Stimulated activated CD8-positive, alpha-beta memory T cell treated with anti-CD3 and anti-CD28 coated beads, Interleukin-12 subunit alpha, Interleukin-12 subunit beta, amount 100 ng/mL, for 1 hour (primary cell): Measurements from ENCODE around the gene TCERG1L.

Experiments used
- DNase-seq: peaks from one replicate; pipeline ENCODE4 v3.0.0-alpha.2; 2020; ENCODE audit warnings: low read depth

Gene TCERG1L

DNA sequence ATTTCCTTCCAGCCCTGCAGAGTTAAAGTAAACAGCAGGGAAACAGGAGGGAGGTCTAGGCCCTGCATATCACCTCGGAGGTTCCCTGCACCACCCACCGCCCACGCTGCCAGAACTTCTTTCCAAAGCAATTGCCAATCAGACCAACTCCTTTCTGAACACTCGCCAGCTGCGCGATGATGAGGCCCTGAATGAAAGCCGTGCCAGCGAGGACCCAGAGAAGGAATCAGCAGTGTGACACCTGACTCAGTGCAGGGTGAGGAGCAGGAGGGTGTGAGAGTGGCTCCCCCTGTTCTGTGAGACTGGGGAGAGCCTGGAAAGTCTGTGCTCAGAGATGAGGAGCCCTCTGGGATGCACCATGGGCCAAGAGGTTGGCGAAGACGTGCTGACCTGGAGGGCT lies 3.3 kb upstream of the TCERG1L start:
- DNase-seq = no peak

DNA sequence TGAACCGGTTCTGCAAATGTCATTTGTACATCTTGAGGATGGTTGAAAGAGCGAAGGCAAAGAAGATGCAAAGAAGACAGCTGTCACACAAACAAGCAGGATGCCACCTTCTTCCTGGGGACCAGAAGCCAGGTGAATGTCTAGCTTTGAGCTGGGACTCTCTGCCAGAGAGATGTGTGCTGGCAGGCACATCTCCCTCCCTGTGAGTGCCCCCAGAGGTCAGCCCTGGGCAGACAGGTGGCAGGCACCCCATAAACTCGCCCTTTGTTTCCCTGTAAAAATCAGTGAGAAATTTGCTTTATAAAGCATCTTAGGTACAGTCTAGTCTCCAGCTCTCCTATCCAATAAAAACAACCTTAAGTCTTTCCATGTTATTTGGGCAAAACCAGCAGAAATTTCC lies 2.6 kb upstream of the TCERG1L start:
- no peak for DNase-seq

DNA sequence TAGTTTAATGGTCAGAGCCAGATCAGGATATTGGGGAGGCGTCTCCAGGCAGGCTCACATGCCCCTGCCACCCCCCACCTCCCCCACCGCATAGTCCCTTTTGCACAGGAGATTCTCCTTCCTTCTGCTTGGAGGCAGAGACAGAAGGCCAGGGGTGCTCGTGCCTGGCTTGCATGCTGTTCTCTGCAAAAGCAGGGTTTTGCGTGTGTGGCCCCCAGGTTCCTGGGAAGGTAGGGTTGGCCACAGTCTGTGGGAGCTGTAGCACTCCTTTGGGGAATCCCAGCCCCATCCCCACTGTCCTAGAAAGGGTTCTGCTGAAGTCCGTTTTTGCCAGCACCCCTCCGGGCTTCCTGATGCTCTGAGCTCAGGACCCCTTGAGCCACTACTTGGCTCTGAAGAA lies 1.9 kb upstream of the TCERG1L start:
- no peak for DNase-seq

DNA sequence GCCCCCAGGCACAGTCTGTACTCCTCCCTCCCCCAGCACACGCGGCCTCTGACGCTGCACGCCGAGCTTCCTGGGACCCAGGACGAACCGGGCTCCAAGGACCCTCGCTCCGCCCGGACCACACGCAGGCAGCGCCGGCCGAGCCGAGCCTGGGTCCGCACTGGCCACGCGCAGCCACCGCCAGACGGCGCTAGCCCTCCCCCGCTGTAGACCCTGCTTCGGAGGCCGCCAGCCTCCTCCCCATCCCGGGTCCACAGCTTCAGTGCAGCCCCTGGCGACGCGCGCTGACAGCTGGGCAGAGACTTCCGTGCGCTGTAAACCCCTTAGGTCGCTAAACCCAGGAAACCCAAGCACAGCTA lies 936 bp upstream of the TCERG1L start:
- no peak for DNase-seq

DNA sequence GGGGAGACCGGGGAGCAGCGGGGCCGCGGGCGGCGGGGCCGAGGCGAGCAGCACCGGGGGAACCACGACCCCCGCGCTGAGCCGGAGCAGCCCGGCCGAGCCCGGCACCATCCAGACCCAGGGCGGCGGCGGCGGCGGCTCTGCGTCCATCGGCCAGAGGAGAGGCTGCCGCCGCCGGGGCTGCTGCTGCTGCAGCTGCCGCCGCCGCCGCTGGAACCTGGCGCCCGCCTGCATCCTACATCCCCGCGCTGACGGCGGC lies 190 bp downstream of the TCERG1L start:
- no peak for DNase-seq

DNA sequence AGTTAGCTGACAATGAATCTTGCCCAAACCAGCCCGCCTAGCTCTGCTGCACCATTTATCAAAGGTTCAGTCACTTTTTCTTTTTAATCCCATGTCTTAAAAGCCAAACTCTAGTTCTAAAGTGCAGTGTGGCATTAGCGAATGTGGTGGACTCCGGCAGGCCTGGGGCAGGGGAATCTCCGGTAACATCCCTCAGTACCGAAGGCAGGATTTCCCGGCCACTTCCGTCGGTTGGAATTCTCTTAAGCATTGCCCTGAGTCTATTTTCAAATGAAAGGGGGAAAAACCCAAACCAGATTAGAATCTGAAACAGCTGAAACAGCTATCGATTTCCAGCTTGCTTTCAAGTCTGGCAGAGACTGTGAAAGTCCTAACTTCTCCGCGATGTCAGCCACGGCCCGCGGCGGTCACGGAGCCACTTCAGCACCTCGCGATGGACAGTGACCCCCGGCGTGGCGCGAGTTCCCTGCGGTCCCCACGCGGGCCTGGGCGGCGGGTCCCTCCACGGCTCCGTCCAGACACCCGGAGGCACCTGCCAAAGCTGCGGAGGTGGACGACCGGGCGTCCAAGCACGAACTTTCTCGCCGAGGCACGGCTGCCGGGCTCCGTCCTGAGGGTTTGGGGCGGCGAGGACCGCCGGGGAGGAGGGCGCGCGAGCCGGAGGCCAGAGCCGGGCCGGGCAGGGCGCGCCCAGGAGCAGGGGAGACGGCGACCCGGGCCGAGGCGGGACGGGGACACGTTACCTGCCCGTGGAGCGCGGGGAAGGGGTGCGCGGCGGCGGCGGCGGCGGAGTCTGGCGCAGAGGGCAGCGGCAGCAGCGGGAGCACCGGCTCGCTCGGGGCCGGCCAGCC lies 745 bp downstream of the TCERG1L start:
- no peak for DNase-seq

DNA sequence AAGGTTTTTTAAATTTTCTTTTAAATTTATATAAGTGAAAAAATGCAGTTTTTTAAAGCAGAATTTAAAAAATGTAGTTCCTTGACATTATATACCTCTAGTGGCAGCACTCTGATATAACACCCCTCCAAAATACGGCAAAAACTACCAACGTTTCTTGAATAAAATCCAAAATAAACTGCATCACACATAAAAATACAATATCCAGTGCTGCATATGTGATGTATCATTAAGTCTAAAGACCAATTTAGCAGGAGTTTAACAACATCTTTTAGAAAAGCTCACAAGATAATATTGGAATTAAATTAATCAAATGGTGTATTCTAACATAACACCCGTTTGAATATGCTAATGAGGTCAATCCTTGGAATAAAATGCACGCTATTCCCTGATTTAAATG lies 1.4 kb downstream of the TCERG1L start:
- no peak for DNase-seq

DNA sequence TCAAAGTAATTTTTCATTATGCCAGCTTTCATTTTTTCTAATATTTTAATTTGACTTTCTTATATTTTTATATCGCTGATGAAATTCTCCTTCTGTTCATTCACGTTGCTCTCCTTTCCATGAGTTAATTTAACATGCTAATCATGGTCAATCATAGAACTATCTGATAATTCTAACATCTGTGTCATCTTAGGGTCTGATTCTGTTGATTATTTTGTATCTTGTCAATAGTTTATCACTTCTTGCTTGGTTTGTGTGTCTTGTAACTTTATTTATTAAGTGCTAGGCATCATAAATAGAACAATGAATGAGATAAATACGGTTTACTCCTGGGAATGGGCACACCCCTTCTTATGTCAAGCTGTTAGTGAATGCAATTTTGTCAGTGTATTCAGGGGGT lies 11.0 kb downstream of the TCERG1L start:
- no peak for DNase-seq

DNA sequence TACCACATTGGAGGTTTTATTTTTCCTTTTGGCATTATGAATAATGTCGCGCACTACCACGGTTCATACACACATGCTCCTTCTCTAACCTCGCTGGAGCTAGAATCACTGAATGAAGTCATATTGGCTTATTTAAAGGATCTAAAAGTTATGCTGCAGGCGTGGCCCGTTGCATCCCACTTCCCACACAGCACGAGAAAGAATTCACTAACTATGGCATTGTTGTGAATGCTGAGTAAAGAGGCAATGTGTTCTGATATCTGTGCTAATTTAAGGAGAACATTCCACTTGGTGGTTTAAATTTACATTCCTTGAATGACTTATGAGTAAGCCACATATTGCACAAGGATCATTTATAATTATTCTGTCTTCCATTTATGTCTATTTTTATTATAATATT lies 20.7 kb downstream of the TCERG1L start:
- DNase-seq = no peak

DNA sequence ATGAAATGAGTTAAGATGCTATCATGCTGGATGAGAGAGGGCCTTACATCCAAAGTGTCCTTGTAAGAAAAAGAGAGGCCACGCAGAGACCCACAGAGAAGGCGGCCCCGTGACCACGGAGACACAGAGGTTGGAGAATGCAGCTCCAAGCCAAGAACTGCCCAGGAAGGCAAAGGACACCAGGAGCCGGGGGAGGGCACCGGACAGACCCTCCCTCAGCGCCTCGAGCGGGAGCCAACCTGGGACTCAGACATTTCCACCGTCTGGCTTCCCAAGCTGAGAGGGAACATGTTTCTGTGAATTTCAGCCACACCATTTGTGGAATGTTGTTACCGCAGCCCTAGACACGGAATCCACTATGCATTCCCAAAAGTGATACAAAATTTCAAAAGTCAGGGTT lies 22.9 kb downstream of the TCERG1L start:
- DNase-seq = no peak

DNA sequence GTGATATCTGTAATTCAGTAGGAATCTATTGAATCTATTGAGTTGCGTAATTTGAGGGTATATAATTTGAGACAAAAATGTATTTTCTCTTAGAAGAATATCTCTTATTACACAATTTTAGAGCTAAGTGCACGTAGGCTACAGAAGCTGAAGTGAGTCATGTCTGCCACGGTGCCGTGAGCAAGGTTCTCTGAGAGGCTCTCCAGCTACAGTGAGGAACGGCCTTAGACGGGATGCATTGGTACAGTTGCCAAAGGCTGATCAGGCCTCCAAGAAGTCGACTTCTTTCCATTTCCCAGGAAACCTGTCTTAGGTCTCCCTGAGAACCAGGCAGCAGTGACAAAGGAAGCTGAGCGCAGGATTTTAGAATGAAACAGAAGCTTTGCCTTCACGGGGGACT lies 28.6 kb downstream of the TCERG1L start:
- no peak for DNase-seq

DNA sequence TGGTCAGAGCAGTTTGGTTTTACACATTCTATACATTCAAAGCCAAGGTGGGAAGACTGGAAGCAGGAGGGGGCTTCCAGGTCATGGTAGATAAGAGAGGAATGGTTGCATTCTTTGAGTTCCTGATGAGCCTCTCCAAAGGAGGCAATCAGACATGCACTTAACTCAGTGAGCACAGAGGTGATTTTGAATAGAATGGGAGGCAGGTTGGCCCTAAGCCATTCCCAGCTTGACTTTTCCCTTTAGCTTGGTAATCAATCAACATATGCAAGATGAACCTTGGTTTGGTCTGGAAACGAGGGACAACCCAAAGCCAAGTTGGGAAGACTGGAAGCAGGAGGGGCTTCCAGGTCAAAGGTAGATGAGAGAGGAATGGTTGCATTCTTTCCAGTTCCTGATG lies 31.4 kb downstream of the TCERG1L start:
- DNase-seq = no peak

DNA sequence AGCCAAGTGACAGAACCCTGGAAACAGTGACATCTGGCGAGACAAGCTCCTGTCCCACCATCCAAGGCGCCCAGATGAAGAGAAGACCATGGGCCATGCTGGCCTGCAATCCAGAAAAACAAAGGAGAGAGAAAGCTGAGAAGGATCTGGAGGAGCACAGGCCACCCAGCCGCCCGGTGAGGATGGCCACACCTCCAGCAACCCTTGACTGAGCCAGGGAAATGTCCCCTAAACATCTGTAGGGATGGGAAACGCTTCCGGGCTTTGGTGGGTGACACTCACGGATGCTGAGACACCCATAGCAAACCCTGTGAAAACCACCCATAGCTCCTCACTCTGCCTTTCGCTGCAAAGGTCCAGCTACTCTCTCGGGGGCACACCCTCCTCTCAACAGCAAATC lies 32.0 kb downstream of the TCERG1L start:
- no peak for DNase-seq

DNA sequence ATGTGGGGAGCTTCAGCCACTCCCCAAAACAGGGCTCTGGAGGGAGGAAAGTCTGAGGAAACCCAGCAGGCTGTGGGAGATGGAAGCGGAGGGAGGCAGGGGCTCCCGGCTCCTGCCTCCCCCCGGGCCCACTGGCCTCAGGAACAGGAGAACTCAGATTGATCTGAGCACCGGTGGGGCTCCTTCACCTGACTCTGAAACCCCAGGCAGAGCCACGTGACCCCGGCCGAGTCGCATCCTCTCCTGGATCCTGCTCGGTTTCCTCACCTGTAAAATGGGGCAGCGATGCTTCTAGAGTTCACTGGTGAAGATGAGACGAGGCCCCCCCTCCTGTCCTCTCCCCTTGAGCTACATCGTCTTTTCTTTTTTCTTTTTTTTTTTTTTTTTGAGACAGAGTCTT lies 33.6 kb downstream of the TCERG1L start:
- no peak for DNase-seq

DNA sequence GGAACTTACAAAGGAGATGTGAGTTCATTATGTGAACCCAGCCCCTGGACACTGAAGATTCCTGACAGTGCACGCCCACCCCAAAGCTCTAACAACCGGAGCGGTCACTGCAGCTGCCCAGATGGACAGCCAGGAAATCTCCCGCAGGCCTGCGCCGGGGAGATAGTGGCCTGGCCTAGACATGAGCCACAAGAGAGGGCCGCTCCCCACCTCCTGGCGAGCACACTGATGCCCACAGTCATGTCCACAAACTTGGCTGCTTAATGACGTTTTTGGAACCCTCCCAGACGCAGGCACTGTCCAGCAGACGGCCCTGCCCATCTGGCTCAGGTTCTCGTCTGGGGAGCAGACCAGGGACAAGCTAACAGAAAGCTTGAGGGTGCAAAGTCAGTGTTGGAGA lies 34.2 kb downstream of the TCERG1L start:
- no peak for DNase-seq

DNA sequence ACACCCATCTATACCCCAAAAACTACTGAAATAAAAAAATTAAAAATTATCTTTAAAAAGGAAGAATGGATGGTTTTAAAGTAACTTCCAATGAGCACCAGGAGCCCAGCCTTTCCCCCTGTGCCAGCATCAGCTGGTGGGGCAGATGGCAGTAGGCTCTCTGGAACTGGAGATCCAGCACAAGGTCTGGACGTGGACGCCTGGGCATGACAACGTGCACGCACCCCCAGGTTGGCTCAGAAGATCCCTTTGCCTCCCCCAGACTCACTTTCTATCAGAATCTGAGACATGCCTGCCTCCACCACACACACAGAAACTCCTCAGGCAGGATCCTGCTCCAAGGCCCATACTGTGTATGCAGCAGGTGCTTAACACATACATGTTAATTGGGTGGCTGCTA lies 35.8 kb downstream of the TCERG1L start:
- no peak for DNase-seq

DNA sequence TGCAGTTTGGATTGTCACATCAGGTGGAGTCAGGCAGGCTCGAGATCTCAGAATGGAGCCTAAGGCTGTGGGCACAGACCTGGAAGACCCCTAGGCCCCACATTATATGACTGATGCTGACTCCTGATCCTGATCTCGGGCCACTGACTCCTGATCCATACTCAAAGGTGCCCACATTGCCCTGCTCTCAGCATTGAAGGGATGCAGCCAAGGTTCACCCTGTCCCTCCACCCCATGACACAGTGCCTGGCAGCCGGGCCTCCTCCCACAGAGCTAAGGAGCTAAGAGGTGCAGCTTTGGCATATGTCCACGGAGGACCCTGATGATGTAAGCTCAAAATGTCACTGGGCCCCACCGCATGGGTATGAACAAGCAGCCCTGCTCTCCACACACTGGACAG lies 36.6 kb downstream of the TCERG1L start:
- no peak for DNase-seq

DNA sequence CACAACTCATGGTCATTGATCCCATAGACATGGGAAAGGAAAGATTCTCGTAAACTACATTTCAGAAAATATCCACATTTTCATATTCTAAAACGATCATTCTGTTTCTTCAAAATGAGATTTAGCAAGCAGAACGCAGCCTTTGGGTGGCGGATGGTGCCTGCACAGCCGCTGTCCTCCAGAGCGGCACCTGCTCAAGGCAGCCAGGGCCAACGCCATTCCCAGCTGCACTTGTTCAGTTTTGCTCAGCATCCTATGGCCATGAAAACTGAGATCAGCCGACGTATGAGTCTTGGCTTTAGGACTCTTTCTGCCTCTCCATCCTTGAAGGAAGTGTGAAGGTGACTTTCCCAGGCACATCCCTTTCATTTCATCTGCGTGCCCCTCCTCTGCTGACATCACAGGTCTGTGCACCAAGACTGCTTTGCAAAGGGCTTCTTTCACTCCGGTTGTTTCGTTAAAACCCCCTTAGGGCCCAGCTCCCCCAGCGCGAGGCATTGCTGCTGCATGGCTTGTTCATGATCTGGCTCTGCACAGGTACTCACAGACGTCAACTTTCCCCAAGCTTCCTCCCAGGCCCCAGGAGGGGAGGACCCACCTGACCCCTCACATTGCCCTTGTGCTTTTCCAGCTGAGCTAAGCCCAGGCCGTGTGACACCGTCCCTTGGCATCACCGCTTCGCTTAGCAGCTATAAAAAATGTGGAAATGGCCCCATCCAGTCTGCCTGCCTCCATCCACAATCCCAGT lies 37.2 kb downstream of the TCERG1L start:
- DNase-seq = no peak

DNA sequence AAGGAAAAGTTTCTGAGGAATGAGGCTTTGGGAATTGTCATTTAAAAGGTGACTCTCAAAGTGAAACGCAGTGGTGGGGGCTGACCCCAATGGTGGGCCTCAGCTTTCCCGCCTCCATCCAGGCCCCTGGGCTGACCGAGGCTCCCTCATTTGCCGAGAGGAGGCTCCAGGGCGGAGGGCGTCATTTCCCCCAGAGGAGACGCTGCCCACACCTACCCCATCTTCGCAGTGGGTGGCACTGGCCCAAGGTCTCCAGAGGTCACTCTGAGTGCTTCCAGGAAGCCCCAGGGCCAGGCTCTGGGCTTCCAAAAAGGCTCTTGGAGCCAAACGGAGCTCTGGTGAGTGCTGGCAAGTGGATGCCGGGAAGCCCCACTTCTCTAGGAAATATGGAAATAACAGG lies 38.0 kb downstream of the TCERG1L start:
- DNase-seq = no peak

DNA sequence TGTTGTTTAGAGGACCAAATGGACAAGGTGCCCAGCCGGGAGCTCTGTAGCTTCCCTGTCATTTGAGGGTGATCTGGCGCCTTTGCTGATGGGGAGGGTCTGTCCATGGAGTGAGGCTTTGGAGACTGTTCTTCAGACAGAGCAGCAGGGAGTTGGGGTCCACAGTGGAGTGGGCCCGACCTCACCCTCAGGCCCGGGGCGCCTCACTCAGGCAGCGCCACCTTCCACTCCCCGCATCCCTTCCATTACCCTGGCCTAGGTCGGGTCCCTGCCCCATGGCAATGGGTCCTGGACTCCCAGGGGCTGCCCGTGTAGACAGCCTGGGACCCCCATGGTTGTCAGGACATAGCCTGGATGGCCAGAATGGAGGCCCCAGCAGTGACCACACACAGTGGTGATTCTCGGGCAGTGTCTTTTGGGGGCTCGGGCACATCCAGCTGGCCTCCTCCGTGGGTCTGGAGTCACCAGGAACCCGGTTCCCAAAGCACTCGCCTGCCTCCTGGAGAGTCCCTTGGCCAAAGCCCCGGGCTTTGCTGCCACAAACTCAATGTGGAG lies 38.5 kb downstream of the TCERG1L start:
- no peak for DNase-seq

DNA sequence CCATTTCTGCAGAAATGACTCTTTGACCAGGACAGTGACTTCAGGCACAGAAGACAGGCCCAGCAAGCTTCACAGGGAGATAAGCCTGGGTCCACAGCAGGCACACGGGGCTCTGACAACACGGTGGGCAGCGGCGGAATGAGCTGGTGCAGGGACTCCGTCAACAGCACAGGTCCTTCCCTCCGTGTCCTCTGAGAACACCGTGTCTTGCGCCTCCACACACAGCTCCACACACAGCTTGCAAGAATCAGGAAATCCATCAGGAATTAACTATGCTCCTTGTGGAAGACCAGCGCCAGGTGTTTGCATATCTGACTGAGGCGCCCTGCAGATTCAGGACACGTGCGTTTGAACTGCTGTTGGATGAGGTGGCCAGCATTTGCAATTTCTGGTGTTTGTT lies 39.6 kb downstream of the TCERG1L start:
- no peak for DNase-seq

DNA sequence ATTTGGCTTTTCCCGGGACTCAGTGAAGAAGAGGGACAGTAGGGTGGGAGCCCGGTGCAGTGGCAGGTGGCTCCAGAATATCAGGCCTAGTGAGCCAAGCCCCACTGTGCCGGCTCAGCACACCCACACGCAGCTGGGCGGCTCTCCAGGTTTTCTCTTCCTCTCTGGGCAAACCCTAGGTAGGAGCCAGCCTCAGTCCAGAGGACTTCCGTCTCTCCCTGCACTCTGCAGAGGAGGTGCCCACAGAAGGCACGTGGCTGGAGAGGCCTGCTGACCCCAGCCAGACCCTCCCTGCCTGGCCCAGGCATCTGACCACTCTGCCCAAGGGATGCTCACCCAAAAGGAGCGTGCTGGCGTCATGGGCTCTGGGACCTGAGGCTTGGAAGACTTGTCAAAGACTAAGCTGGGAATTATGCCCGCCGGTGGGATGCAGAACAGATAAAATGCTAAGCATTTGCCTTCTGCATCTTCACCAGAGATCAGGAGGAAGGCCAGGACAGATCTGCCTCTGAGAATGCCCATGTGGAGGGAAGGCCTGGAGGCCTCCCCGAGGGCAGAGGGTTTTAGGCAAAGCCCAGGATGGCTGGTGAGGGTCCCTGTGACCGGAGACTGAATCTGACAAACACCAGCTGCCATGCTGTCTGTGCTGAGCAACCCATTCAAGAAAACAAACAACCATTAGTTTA lies 40.2 kb downstream of the TCERG1L start:
- DNase-seq = no peak
